CD4-positive, alpha-beta T cell treated with Interleukin-10 for 1 hour (primary cell): Measurements from ENCODE around the gene ITGB4.

Source experiments
- DNase-seq: peaks from one replicate; pipeline ENCODE4 v3.0.0-alpha.2; 2020

ITGB4 gene

DNA sequence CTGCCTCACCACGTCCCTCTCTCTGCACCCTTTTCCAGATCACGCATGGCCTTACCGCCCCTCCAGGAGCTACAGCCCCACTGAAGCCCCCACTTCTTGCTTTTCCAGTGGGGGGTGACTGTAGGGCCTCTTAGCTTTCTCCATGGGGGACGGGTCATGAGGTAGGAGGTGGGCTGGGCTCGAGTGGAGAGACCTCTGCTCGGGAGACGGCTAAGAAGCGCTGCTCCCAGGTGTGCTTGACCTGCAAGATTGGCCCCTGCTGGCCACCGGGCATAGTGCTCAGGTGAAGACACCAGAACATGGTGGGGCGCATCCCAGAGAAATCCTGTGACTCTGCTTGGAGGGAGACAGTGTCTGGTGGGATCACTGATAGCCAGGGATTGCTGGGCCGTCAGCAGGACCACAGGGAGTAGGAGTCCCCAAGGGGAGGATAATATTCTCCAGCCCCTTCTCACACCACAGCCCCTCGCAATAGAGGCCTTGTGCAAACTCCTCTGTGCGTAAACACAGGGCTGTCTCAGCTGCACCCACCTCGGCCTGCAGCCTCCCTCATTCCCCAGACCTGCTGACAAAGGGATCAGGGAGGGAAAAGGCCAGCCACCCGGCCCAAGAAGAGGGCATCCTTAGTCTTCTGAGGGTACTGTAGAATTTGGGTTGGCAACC, 52.7 kb downstream of the ITGB4 start:
- DNase-seq, result no peak

DNA sequence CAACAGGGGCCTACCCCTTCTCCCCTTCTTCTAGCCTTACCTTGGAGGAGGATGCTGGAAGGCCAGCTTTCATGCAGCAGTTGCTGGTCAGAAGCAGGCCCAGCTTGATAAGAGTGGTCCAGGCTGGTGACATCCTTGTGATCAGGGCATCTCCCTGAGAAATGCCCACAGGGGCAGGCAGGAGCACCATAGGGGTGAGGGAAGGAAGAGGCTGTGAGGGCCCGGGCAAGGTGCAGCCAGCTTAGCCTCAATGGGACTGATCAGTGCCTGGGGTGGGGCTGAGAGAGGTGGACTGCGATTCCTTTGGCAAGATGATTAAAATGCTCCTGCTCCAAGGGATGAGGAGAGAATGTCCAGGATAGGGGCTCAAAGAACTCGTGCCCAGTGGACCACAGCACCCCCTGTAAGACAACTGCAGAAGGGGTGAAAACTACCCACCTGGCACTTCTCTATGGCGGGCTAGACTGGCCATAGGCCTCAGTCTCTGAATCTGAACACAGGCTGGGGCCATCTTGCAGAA, 53.3 kb downstream of the ITGB4 start:
- DNase-seq, result no peak

DNA sequence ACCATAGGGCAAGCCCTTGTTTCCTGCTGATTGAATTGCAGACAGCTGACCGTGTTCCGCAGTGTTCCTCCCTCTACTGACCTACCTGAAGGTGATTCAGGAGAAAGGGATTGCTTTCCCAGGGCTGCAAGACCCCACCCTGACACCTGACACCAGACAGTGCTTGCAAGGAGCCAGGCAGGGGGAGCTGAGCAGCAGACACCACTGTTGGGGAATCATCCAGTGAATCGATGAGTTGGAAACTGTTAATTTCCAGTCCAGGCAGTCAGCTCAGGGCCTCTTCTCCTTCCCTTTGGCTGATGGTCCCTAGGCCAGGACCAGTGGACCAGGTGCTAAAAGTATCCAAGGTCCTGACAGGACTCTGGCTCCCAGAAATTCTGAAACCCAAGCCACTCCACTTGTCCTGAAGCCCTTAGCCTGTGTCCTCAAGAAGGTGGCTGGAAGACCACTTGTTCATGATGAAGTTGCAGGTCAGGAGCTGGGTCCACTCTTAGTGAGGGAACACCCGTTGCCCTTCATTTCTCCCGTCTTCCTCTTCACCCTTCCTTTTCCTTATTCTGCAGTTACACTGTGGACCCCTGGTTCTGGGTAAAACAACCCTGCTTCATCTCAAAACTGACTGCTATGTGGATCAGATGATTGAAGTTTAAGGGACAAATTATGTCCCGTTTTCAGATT, 53.9 kb downstream of the ITGB4 start:
- DNase-seq, result peak; percentile 46

DNA sequence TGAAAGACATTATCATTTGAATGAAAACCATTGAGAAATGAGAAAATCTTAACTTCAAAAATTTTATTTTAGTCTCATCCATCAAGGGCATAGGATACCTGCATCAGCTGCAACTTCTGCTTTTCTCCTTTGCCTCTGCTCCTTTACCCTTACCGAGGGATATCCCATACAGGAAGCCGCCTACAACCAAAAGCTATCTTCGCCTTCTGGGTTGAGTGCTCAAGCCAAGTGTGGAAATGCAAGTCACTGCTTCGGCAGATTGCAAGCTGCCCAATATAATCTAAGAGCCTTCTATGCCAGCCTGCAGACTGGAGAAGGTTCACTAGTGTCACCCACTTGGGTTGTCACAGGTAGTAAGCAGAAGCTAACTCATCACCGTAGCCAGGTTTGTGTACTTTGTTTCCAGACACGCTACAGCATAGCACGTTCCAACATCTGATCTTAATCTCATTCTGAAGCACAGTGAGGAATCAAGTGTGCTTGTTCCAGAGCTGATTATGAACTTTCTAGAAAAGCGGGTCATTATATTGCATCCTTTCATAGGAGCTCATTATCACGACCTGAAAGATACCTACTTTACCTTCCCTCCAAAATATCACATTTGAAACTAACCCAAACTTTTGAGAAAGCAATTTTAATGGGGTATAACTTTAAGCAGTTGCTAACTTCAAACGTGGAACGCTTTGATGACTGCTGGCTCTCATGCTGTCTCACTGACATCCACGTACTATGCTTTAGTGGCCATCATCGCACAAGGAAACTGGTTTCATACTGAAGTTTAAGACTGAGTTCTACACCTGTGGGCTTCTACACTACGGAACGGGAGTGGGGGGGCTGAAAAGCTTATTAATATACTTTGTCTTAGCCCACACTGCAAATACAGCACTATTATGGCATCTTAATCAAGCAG, 55.4 kb downstream of the ITGB4 start:
- DNase-seq, result peak; percentile 67

DNA sequence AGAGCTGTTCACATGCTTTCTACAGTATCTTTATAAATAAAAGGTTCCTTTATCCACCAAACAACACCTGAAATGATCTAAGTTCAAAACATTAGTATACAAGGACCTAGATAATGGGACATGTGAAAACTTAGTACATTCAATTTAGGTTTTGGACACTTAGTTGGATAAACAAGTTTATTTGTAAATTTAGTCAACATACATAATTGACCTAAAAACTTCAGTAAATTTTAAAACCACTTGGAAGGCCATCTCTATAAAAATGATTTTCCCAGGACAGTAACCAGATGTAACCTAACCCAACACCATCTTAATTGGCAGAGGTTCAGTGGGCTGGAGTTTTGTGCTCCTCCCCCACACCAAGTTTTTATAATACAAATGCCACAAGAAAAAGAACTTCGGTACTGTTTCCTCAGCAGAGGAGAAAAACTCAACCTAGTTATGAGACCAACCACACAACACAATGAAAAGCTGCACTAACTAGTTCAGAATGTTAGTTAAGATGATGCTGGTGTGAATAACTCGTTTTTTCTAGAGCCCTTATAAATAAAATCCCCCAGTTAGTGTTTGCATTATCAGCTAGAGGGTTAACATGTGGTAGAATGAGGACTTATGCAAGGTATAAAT, 56.1 kb downstream of the ITGB4 start:
- DNase-seq, result peak; percentile 46

DNA sequence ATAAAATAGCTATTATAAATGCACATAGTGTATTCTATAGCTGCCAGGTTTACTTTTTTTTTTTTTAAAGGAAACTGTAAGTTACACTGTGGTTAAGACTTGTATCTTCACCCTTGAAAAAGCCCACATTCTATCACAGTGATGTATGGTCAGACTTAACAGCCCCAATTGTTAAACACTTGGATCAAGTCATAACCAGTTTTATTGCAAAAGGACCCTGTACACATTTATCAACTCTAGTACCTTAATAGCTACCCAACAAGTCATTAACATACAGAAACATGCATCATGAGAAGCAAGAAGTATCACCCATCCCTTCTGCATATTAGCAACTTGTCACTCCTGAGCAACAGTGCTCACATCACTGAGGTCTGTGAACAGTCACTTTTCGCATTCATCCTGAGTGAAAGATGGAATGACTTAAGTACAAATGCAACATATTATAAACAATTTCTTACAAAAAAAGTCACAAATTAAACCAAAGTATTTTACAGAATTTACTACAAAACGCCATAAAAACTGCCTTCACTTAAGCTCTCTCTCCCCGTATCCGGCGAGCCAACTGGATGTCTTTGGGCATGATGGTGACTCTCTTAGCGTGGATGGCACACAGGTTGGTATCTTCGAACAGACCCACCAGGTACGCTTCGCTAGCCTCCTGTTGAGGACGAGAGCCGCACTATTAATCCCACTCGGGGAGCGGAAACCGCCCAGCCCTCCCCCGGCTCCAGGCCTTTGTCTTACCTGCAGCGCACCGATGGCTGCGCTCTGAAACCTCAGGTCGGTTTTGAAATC, 57.0 kb downstream of the ITGB4 start:
- peak; percentile 32 for DNase-seq

DNA sequence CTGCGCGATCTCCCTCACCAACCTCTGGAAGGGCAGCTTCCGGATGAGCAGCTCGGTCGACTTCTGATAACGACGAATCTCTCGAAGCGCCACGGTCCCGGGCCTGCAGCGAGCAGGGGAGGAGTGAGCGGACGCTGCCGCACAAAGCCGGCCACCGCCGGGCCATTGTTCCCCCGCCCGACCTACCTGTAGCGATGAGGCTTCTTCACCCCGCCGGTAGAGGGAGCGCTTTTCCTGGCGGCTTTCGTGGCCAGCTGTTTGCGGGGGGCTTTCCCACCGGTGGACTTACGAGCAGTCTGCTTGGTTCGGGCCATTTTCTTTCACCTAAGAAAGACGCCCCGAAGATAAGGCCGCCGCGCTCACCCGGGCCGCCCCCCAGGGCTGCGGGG, 57.6 kb downstream of the ITGB4 start:
- peak; percentile 87 for DNase-seq

DNA sequence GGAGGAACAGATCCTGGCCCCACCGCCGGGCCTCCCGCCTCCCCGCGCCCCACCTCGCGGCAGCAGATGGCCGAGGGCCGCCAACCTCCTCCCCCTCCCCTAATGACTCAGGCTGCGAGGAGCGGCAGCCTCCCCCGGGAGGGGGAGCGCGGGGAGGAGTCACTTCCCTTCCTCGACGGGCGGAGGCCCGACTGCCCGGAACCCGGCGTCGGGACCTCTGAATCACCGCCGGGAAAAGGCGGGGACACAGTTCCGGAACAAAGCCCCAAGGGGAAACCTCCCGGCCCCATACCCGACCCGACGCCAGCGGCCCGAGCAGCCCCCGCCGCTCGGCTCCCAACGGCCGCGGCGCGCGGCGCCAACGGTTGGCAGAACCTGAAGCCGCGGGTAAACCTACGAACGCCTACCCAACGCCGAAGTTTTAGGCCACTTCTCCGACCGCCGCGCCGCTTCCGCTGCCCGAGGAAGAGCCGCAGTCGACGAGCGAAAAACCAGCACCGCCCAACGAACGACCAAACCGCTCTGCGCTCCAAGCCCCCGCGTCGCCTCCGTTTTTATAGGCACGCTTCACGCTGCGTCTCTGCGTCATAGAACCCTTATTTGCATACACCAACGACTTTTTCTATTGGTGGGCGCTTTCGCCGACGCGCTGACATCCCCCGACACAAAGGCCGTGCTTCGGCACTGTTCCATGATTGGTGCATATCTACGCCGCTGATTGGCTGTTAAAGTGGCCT, 58.2 kb downstream of the ITGB4 start:
- DNase-seq, result peak; percentile 99

DNA sequence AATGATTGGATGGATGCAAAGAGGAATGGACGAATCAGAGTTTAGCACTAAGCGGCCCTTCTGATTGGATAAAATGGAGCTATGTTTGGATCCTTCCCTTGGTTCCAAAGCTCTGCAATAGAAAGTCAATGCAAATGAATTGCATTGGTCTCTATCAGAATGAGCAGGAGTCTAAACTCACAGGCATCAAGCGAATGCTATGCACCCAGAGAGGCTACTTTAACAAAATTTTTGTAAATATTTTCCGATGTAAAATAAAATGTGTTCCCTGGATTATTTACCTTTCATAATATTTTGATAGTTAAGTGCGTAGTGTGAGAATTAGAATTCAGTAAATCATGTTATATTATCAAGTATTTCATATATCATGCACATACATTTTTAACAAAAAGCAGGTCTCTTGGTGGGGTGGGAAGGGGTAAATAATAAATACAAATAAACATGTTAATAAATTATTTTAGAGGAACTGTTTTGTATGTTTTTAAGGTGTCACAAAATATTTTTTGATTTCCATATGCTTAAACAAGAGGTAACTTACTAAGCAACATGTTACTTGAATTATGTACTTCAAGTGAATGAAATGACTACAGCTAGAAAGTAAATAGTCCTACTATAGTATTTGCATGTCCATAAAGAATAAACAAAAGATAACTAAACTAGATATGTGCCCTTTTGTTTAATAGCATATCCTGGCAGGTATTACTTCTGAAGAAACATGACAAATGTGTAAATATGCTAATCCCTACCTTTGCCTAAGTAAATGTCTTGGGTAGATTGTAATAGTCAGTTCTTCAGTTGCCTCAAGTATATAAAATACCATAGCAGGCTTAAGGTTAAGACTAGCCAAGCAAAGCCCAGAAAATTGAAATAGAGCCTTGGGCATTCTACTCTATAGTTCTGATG, 59.0 kb downstream of the ITGB4 start:
- DNase-seq, result no peak

DNA sequence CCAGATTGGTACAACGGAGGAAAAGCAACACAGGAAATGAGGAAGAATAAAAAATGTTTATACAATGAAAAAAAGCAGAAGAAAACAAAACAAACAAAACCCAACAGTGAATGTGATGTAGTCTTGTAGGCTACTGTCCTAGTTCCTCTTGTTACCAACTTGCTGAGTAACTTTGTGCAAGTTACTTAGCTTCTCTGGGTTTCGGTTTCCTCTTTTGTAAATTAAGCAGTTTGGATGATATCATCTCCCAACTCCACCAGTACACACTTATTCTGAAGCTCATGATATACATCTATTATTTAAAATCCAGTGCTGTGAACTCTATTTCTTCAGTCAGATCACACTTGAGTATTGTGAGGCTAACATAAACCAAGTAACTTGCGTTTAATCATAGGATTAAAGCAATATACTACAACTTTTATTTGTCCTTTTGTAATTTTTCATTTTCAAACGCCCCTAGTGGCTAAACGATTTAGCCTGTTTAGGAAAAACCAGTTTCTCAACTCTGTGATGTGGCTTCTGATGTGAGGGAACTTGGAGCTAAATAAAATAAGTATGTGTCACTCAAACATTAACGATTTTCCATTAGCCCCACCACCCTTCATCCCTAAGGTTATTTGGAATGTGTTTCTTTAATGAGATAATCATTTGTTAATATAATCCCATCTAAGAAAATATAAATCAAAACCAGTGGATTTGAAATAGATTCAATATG, 62.0 kb downstream of the ITGB4 start:
- peak; percentile 77 for DNase-seq

DNA sequence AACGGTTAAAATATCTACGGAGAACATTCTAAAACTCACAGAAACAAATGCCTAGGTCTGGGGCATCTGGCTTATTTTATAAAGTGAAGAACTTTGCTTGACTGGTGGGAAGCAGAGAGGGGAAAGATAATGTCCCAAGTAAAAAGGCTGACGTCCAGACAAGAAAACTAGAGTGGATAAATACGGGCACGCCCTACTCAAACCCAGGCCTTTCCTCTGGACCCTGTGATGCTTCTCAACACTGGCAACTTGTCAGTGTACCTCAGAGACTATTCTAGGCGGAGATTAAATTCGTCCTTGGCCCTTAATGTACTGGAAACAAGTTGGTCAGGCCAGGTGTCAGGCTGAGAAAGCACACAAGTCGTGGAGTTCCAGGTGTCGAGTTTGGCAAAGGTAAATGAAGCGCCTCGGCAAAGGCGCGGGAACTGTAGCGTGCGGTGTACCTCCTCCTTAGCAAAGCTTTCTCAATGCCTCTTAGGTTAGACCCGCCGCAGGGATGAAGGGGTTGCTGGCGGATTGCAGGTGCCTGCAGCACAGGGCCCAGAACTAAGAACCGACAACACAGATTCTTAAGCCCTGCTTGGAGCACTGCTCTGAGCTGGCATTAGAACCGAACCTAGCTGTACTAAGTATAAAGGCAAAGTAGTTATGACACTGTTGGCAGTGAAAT, 62.7 kb downstream of the ITGB4 start:
- DNase-seq, result no peak

DNA sequence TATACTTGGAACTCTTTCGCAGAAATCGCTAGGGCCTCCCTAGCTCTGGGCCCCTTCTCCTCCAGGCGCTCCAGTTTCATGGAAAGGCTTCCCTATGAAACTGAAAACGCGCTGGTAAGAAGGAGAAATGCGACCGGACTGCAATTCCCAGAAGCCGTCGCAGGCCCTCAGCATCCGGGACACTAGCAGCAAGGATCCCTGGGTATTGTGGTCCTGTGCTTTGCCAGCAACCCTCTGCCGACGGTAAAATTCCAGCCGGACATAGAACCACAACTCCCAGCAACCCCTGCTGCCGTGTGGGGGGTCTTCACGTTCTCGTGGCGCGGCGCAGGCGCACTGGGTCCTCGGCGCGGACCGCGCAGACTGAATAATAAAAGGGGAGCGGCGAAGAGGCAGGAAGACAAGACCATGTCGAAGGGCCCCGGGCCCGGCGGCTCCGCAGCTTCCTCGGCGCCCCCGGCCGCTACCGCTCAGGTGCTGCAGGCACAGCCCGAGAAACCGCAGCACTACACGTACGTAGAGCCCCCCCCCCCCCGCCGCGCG, 63.3 kb downstream of the ITGB4 start, which contains the start of gene UNK:
TSS of gene UNK (plus strand) at position 334 of the 543 bp plus-strand sequence. CDS start at position 409, 75 bp downstream.
- peak; percentile 98 for DNase-seq

DNA sequence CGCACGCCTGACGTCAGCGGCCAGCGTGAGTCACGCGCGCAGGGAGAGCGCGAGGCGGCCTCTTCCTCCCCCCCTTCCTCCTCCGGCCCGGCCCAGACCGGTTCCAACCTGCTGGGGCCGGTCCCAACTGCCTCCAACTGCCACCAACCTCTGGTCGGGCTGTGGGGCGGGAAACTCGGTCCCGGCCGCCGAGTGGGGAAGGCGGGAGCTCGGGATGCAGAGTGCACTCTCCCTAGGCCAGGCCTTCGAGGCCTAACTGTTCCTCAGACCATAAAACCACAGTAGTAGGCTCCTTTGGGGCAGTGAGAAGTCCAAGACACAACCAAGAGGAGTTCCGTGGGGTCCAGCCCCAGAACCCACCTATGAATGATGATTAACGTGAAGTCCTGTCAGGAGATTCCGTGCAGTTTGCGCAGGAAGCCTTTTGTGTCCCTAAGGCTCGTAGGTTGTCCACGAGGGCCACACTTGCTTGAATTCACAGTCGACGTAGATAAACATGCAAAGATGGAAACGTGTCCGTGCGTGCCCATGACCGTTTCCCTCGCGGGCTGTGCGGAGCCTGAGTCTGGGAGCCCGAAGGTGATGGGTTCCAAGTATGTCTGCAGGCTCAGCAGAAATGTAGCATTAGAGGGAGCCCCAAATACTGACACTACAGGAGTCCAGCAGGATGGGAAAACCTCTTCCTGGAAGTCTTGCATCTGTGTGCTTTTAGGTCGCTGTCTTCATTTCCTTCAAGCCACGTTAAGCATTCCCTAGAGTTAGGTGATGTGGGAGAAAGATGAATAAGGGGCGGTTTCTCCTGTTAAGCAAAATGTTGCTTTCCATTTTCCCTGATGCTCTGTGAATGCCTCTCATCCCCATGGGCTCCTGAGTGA, 64.0 kb downstream of the ITGB4 start:
- peak; percentile 91 for DNase-seq

DNA sequence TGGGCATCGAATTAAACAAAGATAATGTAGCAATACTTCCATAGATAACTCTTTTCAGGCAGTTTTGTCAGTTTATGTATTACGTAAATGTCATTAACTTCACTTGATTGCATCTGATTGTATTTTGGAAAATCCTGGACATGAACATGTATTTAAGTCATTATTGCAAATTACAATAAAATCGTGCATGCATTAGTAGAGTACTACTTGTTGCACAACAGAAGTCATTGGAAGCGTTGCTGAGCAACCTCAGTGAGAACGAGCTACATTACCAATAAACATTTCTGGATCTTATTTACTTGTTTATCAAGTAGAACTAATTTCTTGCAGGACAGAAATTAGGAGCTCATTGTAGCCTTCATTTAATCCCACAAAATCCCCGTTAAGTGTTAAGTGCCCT, 70.0 kb downstream of the ITGB4 start:
- DNase-seq, result no peak

DNA sequence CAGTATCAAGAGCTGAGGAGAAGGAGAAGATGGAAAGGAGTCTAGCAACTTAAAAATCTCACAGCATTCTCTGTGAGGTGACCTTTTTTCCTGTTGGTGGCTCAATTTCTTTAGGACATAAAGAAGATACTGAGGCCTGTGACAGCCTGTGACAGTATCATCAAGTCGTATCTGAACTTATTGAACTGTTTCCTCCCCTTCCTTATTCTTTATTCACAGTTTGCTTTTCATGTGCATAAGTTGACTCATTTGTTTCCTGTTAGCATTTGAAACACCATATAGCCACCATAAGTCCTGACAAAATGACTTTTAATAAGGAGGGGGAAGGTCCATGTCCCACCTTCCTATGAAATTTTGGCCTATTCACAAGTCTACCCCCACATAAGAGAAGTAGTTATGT, 72.2 kb downstream of the ITGB4 start:
- no peak for DNase-seq

DNA sequence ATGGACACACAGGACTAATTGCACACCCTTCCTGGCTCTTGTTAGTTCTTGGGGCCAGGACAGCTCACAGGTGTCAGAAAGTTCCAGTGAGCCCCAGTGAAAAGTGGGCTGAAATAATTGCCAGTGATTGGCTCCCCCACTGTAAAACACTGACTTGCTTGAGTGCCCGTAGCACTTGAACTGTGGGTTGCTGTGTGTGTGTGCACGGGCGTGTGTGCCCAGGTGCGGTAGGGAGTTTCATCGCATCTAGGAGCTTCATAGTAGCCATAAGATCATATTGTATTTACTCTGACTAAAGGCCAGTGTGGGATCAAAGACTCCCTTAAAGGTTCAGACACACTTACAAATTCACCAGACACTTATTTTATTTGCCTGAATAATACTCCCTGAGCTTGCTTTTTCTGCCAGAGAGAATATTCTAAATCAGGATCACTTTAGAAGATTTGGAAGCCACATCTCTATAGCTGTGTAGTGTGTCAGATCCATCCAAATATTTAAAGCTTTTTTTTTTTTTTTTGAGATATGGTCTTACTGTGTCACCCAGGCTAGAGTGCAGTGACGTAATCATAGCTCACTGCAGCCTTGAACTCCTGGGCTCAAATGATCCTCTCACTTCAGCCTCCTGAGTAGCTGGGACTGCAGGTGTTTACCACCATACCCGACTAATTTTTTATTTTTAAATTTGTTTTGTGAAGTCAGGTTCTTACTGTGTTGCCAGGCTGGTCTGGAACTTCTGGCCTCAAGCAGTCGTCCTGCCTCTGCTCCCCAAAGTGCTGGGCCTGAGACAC, 74.8 kb downstream of the ITGB4 start:
- DNase-seq, result no peak

DNA sequence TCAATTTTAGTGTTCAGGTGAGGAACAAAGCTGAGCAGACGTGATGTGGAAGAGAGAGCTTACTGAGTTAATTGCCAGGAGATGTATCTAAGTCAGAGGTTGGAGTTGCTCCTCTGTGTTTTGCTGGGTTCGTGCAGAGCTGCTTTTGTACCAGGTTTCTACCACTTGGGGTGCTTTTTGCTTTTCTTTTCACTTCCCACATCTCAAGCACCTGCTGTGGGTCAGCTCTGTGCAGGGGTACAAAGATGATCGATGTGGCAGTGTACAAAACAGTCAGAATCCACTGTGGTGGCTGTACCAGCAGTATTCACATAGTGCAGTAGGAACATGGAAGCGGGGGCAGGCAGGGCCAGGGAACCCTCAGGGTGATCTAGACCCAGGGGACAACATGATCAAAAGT, 78.1 kb downstream of the ITGB4 start:
- no peak for DNase-seq
